NCI-H2081 treated with DMSO at 0.1 percent for 48 hours (cell line): ENCODE data around the gene PEX3.
"Not testable (repeated sequence)": the region's sequence is repeated elsewhere in the genome, so short reads cannot be mapped to it uniquely, and the experiment has no call there.

Experiments used
- DNase-seq: peaks from one replicate; lab custom pipeline; 2025; lab: John Stamatoyannopoulos, UW

Gene PEX3

DNA sequence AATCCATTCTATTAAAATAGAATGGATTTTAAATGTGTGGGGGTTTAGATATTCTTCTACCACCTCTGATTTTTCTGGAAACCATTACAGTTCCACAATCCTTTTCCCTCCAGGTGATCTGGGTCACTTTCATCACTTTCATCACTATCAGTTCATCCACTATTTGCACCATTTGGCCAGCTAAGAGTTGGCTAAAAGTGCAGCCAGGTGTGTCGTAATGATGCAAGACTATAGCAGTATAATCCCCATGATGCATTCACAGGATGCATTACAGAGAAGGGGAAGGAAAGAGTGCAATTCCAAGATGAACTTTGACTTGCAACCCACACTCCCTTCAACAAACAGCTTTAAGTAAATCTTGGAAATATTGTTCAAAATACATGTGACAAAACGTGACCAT is 56.0 kb downstream of the PEX3 start:
- DNase-seq, result no peak

DNA sequence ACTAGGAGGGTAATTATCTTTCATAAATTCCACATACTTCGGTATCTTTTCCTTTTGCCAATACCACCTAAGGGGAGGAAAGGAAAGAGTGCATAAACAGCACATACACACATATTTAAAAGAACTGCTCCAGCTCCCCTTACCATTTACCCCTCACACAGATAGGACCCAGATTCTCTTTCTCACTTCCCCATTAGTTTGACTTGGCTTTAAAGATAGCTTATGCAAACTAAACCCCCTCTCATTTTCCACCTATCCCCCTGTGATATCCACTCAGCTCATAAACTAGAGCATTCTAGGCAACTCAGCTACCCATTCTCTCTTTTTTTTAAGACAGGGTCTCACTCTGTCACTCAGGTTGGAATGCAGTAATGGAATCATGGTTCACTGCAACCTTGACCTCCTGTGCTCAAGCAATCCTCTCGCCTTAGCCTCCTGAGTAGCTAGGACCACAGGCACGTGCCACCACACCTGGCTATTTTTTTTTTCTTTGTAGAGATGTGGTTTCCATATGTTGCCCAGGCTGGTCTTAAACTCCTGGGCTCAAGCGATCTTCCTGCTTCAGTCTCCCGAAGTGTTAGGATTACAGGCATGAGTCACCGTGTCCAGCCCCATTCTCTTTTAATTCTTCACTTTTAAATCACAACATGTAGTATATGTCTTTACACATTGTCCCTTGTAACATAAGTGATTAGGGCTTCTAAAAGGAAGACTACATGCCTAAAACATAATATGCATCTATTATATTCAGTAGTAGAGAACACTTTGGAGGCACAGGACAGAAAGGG is 56.9 kb downstream of the PEX3 start:
- no peak for DNase-seq

DNA sequence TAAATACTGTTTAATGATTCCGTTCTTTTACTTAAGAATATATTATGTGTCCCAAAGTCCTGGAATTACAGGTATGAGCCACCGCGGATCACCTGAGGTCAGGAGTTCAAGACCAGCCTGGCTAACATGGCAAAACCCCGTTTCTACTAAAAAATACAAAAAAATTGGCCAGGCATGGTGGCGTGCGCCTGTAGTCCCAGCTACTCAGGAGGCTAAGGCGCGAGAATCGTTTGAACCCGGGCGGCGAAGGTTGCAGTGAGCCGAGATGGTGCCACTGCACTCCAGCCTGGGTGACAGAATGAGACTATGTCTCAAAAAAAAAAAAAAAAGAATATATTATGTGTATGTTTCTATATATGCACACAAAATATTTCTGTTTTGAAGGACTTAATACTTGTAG is 59.7 kb downstream of the PEX3 start:
- not testable (repeated sequence) for DNase-seq

DNA sequence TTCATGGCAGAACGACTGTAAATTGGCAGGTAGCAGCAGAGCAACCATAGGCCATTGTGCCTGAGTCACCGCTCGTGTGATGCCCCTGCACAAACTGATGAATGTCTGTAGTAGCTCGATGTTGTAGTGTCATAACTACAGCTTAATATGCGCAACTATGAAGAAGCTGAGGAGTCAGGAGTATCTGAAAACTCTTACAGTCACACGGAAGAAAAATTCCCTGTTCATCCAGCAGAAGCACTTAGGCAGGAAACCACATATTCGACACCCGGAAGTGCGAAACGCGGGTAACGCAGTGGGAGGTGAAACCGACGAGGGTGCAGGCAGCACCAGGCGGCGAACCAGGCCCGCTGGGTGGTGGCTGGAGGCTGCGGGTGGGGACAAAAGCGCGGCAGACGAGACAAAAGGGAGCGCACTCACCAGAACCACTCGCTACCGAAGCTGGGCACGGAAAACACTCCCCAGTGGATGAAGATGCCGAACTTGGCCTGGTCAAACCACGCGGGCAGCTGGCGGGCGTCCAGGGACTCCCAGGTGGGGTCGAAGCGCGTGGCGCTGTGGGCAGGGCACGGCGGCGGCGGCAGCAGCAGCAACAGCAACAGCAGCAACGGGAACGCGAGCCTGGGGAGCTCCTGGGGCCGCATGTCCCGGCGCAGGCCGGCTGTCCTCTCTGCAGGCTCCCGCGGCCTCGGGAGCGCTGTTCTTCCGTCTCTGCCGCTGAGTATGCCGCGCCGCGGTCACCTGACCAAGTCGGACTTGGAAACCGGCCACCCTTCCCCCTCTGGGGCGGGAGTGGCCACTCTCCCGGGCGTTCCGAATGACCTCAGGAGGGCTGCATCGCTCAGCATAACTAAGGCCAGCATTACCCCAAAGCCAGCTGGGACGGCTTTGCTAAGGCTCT is 60.6 kb downstream of the PEX3 start, which contains the start of gene FUCA2:
FUCA2 (minus strand) TSS at position 730 of the 901 bp plus-strand sequence; CDS start at position 644, 86 bp downstream.
- DNase-seq, result peak; percentile 10

DNA sequence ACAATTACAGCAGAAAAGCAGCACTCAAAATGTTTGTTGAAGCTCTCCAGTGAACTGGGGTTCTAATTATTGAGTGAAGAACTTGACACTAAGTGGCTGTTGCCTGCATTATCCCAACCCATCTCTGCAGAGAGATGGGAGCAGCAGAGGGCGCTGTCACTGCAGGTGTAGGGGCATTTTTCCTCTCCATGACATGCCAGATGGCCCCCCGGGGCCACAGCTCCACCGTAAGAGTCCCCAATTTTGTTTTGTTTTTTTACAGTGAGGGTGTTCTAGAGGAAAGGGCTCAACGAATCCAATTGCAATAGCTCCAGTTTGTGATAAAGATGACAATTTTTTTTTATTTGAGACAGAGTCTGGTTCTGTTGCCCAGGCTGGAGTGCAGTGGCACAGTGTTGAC is 62.8 kb downstream of the PEX3 start:
- DNase-seq, result peak; percentile 13

DNA sequence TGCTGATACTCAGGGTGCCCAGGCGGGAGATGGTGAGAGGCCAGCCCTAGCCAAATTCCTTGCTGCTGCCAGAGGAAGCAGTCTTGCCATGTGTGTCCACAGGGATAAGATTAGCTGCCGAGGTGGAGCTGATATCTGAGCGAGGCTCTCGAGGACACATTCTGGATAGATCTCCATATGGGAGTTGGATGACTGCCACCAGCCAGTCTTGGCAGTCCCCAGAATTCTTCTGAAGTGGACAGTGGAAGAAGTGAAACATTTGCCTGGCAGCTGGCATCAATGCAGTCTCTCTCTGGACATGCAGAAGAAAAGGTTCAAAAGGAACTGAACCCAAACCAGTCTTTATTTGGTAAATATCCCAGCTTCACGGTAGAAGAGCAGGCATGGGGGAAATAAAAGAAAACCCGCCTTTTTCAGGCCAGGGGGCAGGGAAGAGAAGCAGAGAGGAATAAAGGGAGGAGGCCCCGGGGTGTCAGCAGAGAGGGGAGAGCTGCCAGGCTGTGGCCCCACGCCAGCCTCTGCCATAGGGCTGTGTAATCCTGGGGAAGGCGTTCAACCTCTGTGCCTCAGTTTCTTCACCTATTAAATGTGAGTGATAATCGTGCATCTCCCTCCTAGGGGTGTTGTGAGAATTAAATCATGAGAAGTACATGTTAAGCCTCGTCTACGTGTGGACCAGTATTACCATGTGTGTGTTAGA is 64.6 kb downstream of the PEX3 start:
- DNase-seq, result no peak

DNA sequence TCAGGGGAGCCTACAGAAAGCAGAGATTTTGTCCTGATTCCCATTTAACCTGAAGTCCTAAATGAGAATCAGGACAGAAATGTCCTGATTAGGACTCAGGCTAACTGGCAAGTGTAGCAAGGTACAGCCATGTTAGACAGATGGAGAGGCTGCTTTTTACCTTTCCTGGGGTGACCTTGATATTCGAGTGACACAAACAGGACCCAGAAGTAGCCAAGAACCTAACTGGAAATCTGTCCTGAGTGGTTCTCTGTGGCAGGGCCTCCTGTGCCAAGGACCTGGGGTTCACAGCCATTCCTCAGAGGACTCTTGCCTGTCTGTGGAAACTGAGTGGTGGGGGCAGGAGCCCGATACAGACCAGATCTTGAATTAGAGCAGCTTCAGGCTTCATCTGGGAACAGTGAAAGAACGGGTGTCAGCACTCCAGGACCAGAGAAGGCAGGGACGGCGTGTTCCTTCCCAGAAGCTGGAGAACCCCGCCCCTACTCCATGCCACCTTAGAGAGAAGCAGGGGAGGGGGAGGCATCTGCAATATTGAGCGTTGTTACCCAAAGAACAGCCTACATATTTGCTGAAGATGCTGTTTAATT is 65.3 kb downstream of the PEX3 start:
- no peak for DNase-seq

DNA sequence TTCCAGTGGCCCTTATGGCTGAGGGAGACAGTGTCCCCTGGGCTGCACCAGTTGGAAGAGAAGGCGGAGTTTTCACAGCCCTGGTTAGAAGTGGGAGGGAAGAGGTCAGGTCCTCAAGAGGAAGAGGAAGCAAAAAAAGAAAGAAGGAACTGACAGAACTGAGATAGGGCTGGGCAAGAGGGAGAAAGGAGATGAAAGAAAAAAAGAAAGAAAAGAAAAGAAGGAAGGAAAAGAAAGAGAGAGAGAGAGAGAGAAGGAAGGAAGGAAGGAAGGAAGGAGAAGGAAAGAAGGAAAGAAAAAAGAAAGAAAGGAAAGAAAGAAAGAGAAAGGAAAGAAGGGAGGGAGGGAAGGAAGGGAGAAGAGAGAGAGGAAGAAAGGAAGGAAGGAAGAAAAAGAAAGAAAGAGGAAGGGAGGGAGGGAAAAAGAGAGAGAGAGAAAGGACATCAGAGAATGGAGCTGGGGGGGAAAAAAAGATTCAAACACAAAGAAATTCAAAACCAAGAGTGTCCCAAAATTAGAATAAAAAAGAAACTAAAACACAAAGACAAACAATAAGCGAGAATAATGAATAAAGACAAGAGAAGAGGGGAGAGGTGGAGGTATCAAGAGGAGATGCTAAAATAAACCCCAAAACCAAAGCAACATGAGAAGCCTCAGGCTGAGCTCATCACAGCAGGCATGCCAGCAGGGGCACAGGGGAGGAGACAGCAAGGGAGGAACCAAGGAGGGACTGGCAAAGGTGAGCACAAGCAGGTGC is 66.3 kb downstream of the PEX3 start:
- no peak for DNase-seq

DNA sequence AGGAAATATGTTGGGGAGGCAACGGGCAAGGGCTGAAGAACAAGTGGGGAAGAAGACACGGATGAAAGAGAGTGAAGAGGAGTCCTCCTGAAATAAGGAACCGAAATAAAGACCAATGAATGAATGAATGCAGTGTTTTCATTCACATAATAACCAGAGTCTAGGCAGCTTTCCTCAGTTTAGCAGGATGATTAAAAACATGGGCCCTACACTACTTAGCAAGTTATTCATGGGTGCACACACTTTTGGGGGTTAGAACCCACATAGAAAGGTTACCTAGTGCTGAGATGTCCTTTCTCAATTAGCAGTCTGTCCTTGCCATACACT is 66.8 kb downstream of the PEX3 start:
- no peak for DNase-seq

DNA sequence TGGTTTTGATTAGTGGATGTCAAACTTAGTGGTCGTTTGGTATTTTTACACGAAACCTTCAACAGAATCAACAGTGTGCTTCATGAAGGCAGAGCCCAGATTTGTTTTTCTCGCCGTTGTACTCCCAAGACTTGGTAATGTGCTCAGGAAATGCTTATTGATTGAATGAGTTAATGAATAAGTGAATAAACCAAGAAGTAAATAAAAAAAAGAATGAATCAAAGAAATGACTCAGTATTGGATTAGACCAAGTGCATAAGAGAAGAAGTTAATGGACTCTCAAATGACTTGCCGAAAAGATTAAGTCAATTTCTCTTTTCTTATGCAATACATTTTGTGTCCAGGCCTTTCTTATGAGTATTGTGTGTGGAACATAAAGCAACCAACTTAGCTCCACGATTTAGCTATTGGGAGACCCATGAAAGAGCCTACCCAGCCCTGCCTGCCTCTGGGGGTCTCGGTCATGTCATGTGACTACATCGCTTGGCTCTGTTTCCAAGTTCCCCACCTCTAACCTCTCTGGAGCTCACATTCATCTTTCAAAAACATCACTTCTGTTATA is 71.5 kb downstream of the PEX3 start:
- no peak for DNase-seq

DNA sequence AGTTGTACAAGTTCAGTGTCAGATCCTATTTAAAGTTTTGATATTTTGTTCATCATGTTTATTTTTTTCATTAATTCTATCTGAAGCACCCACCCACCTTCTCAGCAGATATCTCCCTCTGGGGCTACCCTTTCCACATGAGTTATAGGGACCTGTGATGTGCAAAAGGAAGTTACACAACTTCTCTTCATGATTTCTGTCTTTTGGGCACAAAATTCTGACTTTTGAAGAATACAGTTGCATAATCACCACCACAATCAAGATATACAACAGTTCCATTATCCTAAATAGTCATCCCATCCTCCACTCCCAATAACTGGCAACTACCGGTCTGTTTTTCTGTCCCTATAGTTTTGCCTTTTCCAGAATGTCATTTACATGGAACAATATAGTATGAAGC is 74.8 kb downstream of the PEX3 start:
- no peak for DNase-seq

DNA sequence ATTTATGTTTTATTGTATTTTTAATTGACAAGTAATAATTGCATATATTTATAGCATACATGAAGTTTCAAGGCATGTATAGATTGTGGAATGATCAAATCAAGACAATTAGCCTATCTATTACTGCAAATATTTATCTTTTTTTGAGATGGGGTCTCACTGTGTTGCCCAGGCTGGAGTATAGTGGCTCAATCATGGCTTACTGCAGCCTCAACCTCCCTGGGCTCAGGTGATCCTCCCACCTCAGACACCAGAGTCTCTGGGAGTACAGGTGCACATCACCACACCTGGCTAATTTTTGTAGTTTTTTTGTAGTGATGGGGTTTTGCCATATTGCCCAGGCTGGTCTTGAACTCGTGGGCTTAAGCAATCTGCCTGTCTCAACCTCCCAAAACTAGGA is 77.1 kb downstream of the PEX3 start:
- DNase-seq, result no peak

DNA sequence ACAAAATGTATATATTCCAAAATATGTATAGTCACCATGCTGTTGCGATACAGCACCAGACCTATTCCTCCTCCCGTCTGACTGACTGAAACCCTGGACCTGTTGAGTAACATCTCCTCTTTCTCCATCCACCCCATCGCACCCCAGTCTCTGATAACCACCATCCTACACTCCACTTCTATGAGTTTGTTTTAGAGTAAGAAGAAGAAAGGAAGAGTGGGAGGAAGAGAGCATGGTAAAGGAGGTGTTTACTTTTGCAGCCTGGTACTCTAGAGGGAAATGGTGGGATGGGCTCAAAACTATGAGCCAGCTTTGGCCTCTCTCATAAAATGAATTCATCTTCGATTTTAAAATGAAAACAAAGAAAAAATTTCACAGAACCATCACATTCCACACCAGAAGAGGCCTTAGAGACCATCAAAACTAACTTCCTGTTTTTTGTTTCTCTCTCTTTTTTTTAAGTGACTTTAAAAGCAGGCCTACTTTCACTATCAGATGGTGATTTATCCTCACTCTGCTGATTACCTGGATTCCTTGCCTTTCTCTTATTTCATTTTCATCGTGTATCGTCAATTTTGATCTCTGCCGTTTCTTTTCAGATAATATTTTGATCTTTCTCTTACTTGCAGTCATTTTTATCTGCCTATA is 77.7 kb downstream of the PEX3 start:
- no peak for DNase-seq

DNA sequence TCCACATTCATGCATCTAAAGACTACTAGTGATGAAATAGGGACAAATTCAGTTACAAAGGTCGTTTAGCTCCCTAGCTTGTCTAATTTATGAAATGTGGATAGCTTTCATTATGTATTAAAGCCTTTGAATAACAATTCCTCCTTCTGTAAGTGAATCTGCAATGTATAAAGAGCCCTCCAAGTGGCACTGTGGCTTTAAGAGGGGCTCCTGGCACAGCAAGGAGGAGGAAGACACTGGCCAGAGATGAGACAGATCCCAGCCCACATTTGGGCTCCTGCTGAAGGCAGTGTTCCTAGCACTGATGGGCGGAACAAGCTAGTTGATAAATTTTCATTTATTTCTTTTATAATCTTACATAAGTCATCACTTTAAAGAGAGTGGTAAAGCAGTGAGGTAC is 78.5 kb downstream of the PEX3 start:
- no peak for DNase-seq

DNA sequence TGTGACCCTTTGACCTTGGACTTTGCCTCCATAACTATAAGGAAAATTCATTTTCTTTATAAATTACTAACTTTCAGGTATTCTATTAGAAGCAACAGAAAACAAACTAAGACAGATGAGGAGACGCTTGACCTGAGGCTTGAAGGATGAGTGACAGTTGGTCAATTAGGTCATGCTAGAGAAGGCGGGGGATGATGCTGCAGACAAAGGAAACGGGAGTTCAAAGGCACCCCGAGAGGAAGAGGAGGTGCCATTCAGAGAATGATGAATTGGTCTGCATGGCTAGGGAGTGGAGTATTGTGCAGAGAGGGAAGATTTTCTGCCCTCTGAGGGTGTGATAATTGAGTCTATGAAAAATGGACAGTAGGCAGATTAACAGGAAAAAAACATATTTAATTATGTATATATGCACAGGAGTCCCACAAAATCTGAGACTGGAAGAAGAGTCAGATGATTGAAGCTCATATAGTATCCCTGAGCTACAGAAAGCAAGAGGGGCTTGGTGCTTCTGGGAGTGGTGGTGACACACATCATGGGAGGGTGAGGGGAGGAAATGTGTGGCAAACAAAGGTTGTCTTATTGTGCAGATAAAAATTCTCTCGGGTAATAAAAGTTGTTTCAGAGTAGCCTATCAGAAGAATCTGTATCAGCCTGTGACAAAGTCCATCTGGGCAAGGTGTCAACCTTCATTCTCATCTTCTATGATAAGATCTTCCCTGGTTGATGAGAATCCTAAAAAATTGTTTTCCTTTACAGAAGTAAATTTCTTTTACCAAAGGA is 81.3 kb downstream of the PEX3 start:
- no peak for DNase-seq

DNA sequence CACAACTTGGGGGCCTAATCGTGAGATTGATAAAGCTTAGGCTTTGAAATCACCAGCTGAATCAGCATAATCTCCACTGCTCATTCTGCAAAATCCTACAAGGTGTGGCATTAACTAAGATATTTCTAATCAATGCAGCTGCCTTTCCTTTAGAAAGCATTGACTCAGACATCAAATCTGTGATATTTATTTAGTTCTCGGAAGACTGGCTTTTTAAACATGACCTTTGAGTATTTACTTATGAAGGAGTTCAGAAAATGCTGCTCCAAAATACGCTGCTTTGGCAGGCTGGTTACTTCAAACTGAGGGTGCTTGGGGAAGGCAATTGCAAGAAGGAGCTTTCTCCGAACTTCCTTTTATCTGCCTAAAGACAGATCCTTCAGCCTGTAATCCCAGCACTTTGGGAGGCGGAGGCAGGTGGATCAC is 84.6 kb downstream of the PEX3 start:
- DNase-seq, result no peak

DNA sequence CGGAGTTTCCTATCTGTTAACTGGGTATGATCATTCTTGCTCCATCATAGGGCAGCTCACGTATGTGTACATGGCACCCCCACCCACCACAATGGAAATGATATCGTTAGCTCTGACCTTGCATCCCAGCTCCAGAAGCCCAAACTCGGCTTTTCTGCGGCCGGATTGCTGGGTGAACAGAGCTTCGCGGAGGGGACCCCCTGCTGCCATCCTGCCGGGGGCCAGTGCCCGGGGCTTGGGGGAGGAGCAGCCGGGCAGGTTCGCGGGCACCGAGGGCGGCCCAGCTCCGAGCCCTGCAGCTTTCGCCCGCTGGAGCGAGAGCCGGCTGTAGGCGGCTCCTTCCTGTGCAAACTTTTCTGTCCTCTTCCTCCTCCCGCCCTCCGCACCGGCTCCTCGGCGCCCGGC is 85.9 kb downstream of the PEX3 start:
- no peak for DNase-seq

DNA sequence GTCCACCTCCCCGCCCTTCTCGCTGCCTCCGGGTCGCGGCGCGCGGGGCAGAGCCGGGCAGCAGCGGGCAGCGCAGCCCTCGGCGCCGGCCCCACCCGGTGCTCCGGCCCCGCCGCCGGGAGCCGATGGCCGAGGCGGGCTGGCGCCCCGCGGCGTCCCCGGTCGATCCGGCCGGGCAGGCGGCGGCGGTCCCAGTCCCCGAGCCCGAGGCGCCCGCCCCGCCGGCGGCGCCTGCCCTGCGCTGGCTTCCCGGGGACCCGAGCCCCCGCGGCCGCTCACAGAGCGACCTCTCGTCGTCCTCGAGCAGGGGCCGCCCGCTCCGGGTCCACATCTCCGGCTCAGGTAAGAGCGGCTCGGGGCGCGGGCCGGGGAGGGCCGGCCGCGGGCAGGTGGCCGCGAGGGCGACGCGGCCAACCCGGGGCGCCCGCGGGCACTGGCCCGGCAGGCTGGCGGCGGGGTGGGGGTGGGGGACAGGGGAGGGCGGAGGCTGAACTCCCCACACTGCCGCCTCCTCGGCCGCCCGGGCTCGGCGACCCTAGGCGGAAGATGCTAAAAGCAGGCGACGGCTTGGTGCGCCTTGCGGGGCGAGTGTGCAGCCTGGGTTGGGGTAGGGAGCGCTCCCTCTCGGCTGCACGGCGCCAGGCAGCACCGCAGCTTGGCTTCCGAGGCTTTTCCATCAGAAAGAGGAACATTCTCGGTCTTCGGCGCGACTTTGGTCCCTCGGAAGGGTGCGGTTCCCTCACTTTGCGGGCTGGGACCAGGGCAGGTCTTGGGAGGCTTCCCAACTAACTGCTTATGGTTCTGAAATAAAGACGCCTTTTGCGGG is 86.5 kb downstream of the PEX3 start:
- no peak for DNase-seq

DNA sequence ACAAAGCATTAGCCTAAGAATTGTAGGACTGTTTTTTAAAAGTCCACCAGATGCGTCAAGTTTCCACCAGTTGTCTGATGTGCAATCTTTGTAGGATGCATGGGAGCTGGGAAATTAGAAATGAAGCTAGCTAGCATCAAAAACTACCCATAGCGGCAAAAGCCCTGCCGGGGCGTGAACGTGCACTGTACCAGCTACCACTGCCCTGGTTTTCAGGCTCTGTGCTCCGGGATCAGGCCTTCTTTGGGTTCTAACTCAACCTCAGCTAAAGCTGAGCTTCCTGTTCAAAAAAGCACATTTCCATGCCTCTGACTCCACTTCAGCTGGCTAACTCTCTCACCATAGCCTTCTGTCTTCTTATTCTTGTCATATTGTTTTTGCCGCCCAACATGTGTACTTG is 87.8 kb downstream of the PEX3 start:
- DNase-seq, result no peak
